Suprapubic skin (tissue), 3 donors: ENCODE results near the gene HSD17B1.

Experiments used
- POLR2AphosphoS5 ChIP-seq, 3 donors: sonication (generic); formaldehyde crosslinking; IDR thresholded peaks; one replicate each; pipeline ENCODE4 v1.6.1; 2017; ENCODE audit warnings: antibody characterized with exemption in 3 of 3
- TF ChIP-seq, protein P1 (sequence below), 2 donors: fragments of 200-600 bp in 1 of 2; fragments of 450-650 bp in 1 of 2; sonication (generic) in 1 of 2; IDR thresholded peaks; one replicate each; pipeline ENCODE4 v1.5.1; 2016 to 2019; ENCODE audit warnings: antibody characterized with exemption in 2 of 2, mild to moderate bottlenecking in 1 of 2, moderate library complexity in 1 of 2

DNA sequence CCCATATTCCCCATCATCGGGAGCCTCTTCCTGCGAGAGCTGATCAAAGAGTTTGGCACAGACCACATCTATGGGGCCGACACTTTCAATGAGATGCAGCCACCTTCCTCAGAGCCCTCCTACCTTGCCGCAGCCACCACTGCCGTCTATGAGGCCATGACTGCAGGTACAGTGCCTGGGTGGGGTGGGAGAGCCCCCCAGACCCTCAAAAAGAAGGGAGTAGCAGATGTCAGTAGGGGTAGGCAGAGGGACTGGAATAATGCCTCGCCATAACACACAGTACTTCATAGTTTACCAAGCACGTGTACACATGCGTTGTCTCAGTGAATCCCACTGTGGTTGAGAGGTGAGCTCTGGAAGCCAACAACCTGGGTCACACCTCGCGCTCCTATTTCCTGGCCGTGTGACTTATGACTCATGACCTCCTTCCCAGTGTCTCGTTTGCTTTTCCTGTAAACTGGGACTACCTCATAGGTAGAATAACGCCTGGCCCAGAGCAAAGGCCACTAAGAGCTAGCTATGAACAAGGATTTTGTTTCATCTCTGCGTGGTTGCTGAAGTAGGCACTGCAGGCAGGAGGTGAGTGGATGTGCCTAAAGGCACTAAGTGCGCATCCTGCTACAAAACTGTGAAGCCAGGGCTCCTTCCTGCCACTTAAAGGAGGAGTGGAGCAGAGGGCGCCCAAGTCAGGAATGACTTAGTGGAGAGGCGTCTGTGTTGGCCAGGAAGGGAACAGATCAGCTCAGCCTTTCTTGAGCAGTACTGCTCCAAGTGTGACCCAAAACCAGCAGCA, 11.5 kb upstream of the HSD17B1 start:
- TF ChIP-seq POLR2AphosphoS5 (IDR thresholded peaks at IDR 0.05) = no peak
- TF ChIP-seq, protein P1, sequence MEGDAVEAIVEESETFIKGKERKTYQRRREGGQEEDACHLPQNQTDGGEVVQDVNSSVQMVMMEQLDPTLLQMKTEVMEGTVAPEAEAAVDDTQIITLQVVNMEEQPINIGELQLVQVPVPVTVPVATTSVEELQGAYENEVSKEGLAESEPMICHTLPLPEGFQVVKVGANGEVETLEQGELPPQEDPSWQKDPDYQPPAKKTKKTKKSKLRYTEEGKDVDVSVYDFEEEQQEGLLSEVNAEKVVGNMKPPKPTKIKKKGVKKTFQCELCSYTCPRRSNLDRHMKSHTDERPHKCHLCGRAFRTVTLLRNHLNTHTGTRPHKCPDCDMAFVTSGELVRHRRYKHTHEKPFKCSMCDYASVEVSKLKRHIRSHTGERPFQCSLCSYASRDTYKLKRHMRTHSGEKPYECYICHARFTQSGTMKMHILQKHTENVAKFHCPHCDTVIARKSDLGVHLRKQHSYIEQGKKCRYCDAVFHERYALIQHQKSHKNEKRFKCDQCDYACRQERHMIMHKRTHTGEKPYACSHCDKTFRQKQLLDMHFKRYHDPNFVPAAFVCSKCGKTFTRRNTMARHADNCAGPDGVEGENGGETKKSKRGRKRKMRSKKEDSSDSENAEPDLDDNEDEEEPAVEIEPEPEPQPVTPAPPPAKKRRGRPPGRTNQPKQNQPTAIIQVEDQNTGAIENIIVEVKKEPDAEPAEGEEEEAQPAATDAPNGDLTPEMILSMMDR (IDR thresholded peaks at IDR 0.05) = no peak
